ACC112 (cell line): ENCODE data around the gene RACGAP1.

ENCODE experiments used
- H2AFZ ChIP-seq: fragments of 200-600 bp; sonication (generic); one replicate; pipeline ENCODE4 v1.6.0; 2017; ENCODE audit warnings: antibody characterized with exemption, low read length; ENCODE audit not compliant: unreplicated experiment
- H3K27ac ChIP-seq: fragments of 200-600 bp; sonication (generic); 2 replicates; pipeline ENCODE4 v1.5.1; 2014; ENCODE audit warnings: low read depth, mild to moderate bottlenecking, antibody characterized with exemption, low read length, moderate library complexity
- H3K27me3 ChIP-seq: fragments of 200-600 bp; sonication (generic); 2 replicates; pipeline ENCODE4 v1.6.1; 2014; ENCODE audit warnings: mild to moderate bottlenecking, antibody characterized with exemption, low read length, moderate library complexity, mixed read lengths; ENCODE audit not compliant: insufficient read depth
- H3K36me3 ChIP-seq: fragments of 200-600 bp; sonication (generic); 2 replicates; pipeline ENCODE4 v1.6.1; 2016; ENCODE audit warnings: mild to moderate bottlenecking, antibody characterized with exemption, low read length, moderate library complexity, mixed read lengths; ENCODE audit not compliant: insufficient read depth
- H3K4me1 ChIP-seq: fragments of 200-600 bp; sonication (generic); one replicate; pipeline ENCODE4 v1.6.1; 2016; ENCODE audit warnings: low read length, mixed read lengths; ENCODE audit not compliant: insufficient read depth, unreplicated experiment, control insufficient read depth
- H3K4me3 ChIP-seq: fragments of 200-600 bp; sonication (generic); 2 replicates; pipeline ENCODE4 v1.5.1; 2014; ENCODE audit warnings: mild to moderate bottlenecking, low read depth, low read length
- H3K79me2 ChIP-seq: fragments of 200-600 bp; sonication (generic); one replicate; pipeline ENCODE4 v1.6.0; 2016; ENCODE audit warnings: low read length; ENCODE audit not compliant: control insufficient read depth, unreplicated experiment, insufficient read depth

Gene RACGAP1

GRCh38 chr12:49945394-49946080 is 79.8 kb downstream of the RACGAP1 start:
- H3K36me3 ChIP-seq, result no peaks in the 10 kb centered on the region
- H3K27ac ChIP-seq, result no peak overlapping the region
- peak overlapping the region; percentile 80 for H2AFZ ChIP-seq
- H3K27me3 ChIP-seq, result no peaks in the 10 kb centered on the region
- peaks cover 10% of the 10 kb centered on the region for H3K4me1 ChIP-seq
- no peaks in the 10 kb centered on the region for H3K79me2 ChIP-seq
- 0 out of 2 replicates have a peak overlapping the region, but pooled peaks have one; percentile 14 for H3K4me3 ChIP-seq

GRCh38 chr12:49944718-49945117 is 80.6 kb downstream of the RACGAP1 start:
- Histone ChIP-seq H3K79me2 (no peaks in the 10 kb centered on the region), H3K36me3 (no peaks in the 10 kb centered on the region), H3K27me3 (no peaks in the 10 kb centered on the region), H3K4me3 (no peak overlapping the region), H3K27ac (no peak overlapping the region), H3K4me1 (peaks cover 10% of the 10 kb centered on the region), H2AFZ (no peak overlapping the region)

- Histone ChIP-seq H2AFZ (no peak overlapping the region), H3K4me1 (peaks cover 10% of the 10 kb centered on the region), H3K79me2 (no peaks in the 10 kb centered on the region), H3K27me3 (no peaks in the 10 kb centered on the region), H3K27ac (no peak overlapping the region), H3K4me3 (no peak overlapping the region), H3K36me3 (no peaks in the 10 kb centered on the region)
These were observed 81.2 kb downstream of the RACGAP1 start for GRCh38 chr12:49944046-49944445.

- H3K36me3 ChIP-seq, result no peaks in the 10 kb centered on the region
- no peaks in the 10 kb centered on the region for H3K79me2 ChIP-seq
- H3K4me3 ChIP-seq, result no peak overlapping the region
- H2AFZ ChIP-seq, result no peak overlapping the region
- no peaks in the 10 kb centered on the region for H3K27me3 ChIP-seq
- H3K4me1 ChIP-seq, result peaks cover 10% of the 10 kb centered on the region
- no peak overlapping the region for H3K27ac ChIP-seq
These were observed 81.7 kb downstream of the RACGAP1 start for GRCh38 chr12:49943625-49943960.

GRCh38 chr12:49942921-49943624 is 82.2 kb downstream of the RACGAP1 start:
- Histone ChIP-seq H3K4me1 (peaks cover 10% of the 10 kb centered on the region), H3K4me3 (no peak overlapping the region), H2AFZ (no peak overlapping the region), H3K79me2 (no peaks in the 10 kb centered on the region), H3K27me3 (no peaks in the 10 kb centered on the region), H3K27ac (no peak overlapping the region), H3K36me3 (no peaks in the 10 kb centered on the region)

GRCh38 chr12:49942512-49942893 is 82.8 kb downstream of the RACGAP1 start:
- H3K4me3 ChIP-seq, result no peak overlapping the region
- no peak overlapping the region for H2AFZ ChIP-seq
- no peaks in the 10 kb centered on the region for H3K79me2 ChIP-seq
- peaks cover 10% of the 10 kb centered on the region for H3K4me1 ChIP-seq
- H3K36me3 ChIP-seq, result no peaks in the 10 kb centered on the region
- no peak overlapping the region for H3K27ac ChIP-seq
- H3K27me3 ChIP-seq, result no peaks in the 10 kb centered on the region

- H3K27ac ChIP-seq, result no peak overlapping the region
- H3K27me3 ChIP-seq, result no peaks in the 10 kb centered on the region
- peaks cover 10% of the 10 kb centered on the region for H3K4me1 ChIP-seq
- no peaks in the 10 kb centered on the region for H3K79me2 ChIP-seq
- H3K36me3 ChIP-seq, result no peaks in the 10 kb centered on the region
- H3K4me3 ChIP-seq, result no peak overlapping the region
- no peak overlapping the region for H2AFZ ChIP-seq
These were observed 83.5 kb downstream of the RACGAP1 start for GRCh38 chr12:49941556-49942511.

- Histone ChIP-seq H3K4me1 (peaks cover 2% of the 10 kb centered on the region), H3K4me3 (no peak overlapping the region), H3K27me3 (no peaks in the 10 kb centered on the region), H2AFZ (no peak overlapping the region), H3K79me2 (no peaks in the 10 kb centered on the region), H3K27ac (no peak overlapping the region), H3K36me3 (no peaks in the 10 kb centered on the region)
These were observed 85.6 kb downstream of the RACGAP1 start for GRCh38 chr12:49939707-49940106.

- Histone ChIP-seq H3K79me2 (no peaks in the 10 kb centered on the region), H3K27ac (no peak overlapping the region), H3K27me3 (no peaks in the 10 kb centered on the region), H3K36me3 (no peaks in the 10 kb centered on the region), H3K4me3 (no peak overlapping the region), H3K4me1 (peaks cover 6% of the 10 kb centered on the region), H2AFZ (no peak overlapping the region)
These were observed 86.0 kb downstream of the RACGAP1 start for GRCh38 chr12:49939307-49939706.
